ENCODE measurements around the gene ROR2. TPM values are rescaled to one million over a fixed set of nuclear protein-coding genes. Genes with fewer than 3 reads are reported as not detected.
"Not testable (repeated sequence)": the region's sequence is repeated elsewhere in the genome, so short reads cannot be mapped to it uniquely, and the experiment has no call there.

Gene ROR2
- total RNA-seq, 1 experiment from 2014 or later, result 0.66 TPM

DNA sequence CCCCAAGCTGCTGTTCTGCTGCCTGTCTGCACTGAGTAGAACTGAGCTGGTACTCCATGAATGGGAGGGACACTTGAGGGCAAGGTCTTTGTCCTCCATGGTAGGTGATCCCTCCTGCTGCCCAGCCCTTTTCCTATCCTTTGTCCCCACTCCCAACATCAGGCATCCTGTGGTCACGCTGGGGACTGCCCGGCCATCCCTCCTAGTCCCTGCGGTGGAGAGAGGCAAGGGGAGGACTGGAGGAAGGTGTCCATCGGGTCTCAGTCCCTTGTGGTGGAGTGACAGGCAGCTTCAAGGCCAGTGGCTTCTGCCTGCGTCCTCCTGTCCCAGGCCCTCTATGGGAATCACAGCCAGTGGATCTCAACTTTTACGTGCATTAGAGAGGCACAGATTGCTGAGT, 25.9 kb downstream of the ROR2 start:
- Histone ChIP-seq H3K4me3 (no peak overlapping the region), H3K27ac (no peak overlapping the region), H3K36me3 (no peaks in the 10 kb centered on the region), H3K27me3 (replicated peaks) (no peaks in the 10 kb centered on the region), H3K4me1 (replicated peaks) (no peaks in the 10 kb centered on the region; the same call in 1 of the 2 replicates), H3K9me3 (replicated peaks) (no peaks in the 10 kb centered on the region)
- DNase-seq (ENCODE audit: low read depth in 1 of 2, low spot score in 2 of 2), result no peak

DNA sequence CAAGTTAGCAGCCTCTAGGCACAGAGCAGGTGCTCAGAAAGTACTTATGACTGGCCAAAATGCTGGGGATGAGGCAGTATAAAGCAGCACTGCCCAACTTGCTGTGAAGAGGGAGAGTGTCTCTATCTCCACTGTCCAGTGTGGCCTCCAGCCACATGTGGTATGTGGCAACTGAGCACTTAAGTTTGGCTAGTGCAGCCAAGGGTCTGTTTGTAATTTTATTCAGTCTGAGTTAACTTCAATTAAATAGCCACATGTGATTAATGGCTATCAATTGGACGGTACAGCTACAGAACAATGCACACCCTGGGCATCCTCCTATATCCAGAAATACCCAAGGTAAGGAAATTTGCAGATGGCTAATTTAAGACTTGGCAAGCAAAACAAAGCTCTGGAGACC, 26.9 kb downstream of the ROR2 start:
- Histone ChIP-seq H3K4me1 (replicated peaks) (no peaks in the 10 kb centered on the region; the same call in 1 of the 2 replicates), H3K27ac (no peak overlapping the region), H3K9me3 (replicated peaks) (no peaks in the 10 kb centered on the region), H3K4me3 (no peak overlapping the region), H3K36me3 (no peaks in the 10 kb centered on the region), H3K27me3 (replicated peaks) (no peaks in the 10 kb centered on the region)
- DNase-seq (ENCODE audit: low read depth in 1 of 2, low spot score in 2 of 2), result no peak

DNA sequence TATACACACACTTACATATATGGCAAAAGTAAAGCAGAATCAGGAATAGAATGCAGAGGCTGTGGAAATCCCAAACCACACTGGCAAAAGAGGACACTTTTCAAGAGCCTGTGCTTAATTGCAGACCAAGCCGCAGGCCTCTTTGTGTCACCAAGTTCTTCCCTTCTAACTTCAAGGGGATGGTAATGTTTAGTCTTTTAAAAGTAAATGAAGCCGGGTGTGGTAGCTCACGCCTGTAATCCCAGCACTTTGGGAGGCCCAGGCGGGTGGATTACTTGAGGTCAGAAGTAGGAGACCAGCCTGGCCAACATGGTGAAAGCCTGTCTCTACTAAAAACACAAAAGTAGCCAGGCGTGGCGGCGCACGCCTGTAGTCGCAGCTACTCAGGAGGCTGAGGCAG, 28.7 kb downstream of the ROR2 start:
- no peaks in the 10 kb centered on the region for H3K9me3 ChIP-seq (replicated peaks)
- DNase-seq (ENCODE audit: low read depth in 1 of 2, low spot score in 2 of 2), result no peak
- H3K4me1 ChIP-seq (replicated peaks), result no peaks in the 10 kb centered on the region; the same call in 1 of the 2 replicates
- no peak overlapping the region for H3K4me3 ChIP-seq
- no peaks in the 10 kb centered on the region for H3K36me3 ChIP-seq
- no peak overlapping the region for H3K27ac ChIP-seq
- H3K27me3 ChIP-seq (replicated peaks), result no peaks in the 10 kb centered on the region

DNA sequence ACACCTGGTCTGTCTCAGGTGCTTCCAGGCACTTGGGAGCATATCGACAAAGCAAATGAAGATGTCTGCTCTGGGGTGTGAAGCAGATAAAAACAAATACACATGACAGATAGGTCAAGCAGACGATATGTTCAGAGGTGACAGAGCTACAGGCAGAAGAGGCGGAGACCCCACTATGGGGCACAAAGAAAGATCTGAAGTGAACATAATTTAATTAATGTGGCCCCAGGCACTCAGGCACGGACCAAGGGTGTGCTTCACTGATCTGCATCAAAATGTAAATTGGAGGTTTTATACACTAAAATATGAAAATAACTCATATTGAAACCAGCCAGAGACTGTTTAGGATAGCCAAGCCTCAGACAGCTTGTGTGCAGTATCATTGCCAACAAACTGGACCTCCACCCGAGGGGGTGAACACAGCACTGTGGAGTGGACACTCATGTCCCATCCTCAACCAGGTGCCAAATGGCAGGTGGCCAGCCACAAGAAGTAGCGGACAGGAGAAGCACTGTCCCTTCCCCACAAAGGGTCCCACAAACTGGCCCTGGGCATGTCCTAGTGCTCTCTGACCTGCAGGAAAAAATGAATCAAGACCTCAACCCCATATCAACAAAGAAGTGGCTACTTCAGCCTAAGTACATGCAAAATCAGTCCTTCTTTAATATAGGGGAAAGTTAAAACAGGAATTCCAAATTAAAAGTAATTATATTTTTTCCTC, 29.2 kb downstream of the ROR2 start:
- no peak for DNase-seq (ENCODE audit: low read depth in 1 of 2, low spot score in 2 of 2)
- Histone ChIP-seq H3K36me3 (no peaks in the 10 kb centered on the region), H3K27ac (no peak overlapping the region), H3K9me3 (replicated peaks) (no peaks in the 10 kb centered on the region), H3K4me1 (replicated peaks) (no peaks in the 10 kb centered on the region; the same call in 1 of the 2 replicates), H3K4me3 (no peak overlapping the region), H3K27me3 (replicated peaks) (no peaks in the 10 kb centered on the region; the same call in 1 of the 2 replicates)

DNA sequence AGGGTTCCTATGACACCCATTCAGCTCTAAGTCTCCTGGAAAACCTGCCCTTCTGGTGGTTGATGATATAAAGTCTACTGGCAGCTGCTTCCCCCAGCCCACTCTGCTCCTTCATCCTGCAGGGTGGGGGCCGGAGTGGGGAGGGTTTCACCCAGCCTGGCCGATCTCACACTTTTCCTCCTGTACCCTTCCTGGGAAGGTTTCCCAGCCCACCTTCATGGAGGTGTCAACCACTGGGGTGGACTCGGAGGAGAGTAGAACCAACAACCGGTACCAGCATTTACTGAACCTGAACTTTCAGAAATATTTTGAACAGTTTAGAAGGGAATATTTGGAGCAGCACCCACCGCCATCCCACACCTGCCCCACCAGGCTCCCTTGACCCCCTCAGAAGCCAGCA, 30.4 kb downstream of the ROR2 start:
- H3K4me1 ChIP-seq (replicated peaks), result no peaks in the 10 kb centered on the region; the same call in 1 of the 2 replicates
- no peak overlapping the region for H3K27ac ChIP-seq
- H3K4me3 ChIP-seq, result no peak overlapping the region
- no peaks in the 10 kb centered on the region; the same call in 1 of the 2 replicates for H3K27me3 ChIP-seq (replicated peaks)
- H3K9me3 ChIP-seq (replicated peaks), result no peaks in the 10 kb centered on the region
- no peak for DNase-seq (ENCODE audit: low read depth in 1 of 2, low spot score in 2 of 2)
- H3K36me3 ChIP-seq, result no peaks in the 10 kb centered on the region

DNA sequence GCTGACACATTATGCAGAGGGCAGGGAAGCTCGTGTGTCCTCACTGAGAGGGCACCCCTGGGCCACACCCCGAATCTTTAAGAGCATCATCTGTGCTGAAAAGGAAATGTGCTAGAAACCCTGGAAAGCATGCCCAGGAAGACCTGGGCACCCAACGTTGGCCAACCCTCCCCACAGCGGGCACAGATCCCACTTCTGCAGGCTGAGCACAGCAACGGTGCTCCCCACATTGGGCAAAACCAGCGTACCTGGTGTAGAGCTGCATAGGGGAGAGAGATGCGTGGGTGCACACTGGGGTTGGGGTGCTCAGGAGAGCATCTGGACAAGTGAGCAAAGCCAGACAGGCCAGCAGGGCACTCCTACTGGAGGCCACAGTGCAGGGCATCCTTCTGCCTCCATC, 32.6 kb downstream of the ROR2 start:
- H3K9me3 ChIP-seq (replicated peaks), result no peaks in the 10 kb centered on the region
- no peaks in the 10 kb centered on the region for H3K36me3 ChIP-seq
- no peak overlapping the region for H3K27ac ChIP-seq
- DNase-seq (ENCODE audit: low read depth in 1 of 2, low spot score in 2 of 2), result no peak
- H3K4me1 ChIP-seq (replicated peaks), result no peaks in the 10 kb centered on the region
- H3K27me3 ChIP-seq (replicated peaks), result no peaks in the 10 kb centered on the region; the same call in 1 of the 2 replicates
- H3K4me3 ChIP-seq, result no peak overlapping the region

DNA sequence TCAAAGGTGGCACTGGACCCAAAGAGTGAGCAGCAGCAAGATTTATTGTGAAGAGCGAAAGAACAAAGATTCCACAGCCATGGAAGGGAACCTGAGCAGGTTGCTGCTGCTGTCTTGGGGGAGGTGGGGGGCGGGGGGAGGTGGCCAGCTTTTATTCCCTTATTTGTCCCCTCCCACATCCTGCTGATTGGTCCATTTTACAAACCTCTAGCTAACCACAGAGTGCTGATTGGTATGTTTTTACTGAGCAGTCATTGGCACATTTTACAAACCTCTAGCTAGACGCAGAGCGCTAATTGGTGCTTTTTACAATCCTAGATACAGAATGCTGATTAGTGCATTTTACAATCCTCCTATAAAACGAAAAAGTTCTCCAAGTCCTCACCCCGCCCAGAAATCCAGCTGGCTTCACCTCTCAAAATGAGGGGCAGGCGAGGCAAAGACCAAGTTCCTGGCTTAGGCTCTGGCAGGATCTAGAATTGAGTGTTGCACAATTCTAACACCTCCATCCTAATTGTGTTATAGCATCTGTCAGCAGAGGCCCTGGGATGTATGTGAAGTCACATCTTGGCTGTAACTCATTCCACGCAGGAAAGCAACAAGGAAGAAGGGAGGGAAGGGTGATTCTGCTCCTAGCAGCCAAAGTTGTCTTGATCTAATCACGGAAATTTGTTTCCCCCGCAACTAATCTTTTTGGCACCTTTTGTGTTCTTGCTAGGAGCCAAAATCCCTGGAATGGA, 34.3 kb downstream of the ROR2 start:
- Histone ChIP-seq H3K9me3 (replicated peaks) (no peaks in the 10 kb centered on the region), H3K27me3 (replicated peaks) (no peaks in the 10 kb centered on the region; the same call in 1 of the 2 replicates), H3K4me1 (replicated peaks) (no peaks in the 10 kb centered on the region), H3K36me3 (no peaks in the 10 kb centered on the region), H3K4me3 (no peak overlapping the region), H3K27ac (no peak overlapping the region)
- no peak for DNase-seq (ENCODE audit: low read depth in 1 of 2, low spot score in 2 of 2)

DNA sequence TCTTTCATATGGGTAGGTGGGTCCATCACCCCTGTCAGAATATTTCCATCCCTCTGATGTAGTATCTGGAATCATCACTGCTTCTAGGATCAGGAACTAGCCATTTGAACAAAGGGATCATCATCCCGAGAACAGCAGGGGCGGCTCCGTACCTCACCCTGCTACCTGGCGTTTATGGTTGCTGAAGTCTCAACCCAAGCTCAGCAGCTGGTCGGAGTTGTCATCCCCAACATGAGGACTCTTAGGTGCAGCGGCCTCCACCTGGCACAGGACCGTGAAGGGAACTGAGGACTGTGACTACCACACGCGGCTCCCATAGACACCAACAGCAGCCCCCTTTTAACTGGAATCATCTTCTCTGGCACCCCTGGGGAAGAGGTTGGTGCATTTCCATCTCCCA, 35.1 kb downstream of the ROR2 start:
- Histone ChIP-seq H3K4me3 (no peak overlapping the region), H3K27me3 (replicated peaks) (no peaks in the 10 kb centered on the region; the same call in 1 of the 2 replicates), H3K9me3 (replicated peaks) (no peaks in the 10 kb centered on the region), H3K36me3 (no peaks in the 10 kb centered on the region), H3K4me1 (replicated peaks) (no peaks in the 10 kb centered on the region), H3K27ac (no peak overlapping the region)
- no peak for DNase-seq (ENCODE audit: low read depth in 1 of 2, low spot score in 2 of 2)

DNA sequence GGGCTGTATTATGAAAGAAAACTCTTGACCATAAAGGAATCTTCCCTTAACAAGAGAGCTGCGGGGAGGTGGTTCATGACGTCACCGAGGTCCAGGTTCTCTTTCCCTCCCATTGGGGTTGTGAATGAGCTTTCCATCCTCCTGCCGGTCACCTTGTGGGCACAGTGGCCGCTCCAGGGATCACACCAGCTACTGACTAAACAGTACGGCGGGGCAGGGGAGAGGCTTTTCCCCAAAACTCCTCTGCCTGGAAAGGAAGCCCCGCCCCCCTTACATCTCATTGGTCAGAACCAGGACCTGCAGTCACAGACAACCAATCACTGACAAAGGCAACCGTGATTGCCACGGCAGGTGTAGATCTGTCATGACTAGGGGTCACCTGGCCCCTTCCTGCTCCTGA, 35.6 kb downstream of the ROR2 start:
- no peak overlapping the region for H3K4me3 ChIP-seq
- no peaks in the 10 kb centered on the region; the same call in 1 of the 2 replicates for H3K27me3 ChIP-seq (replicated peaks)
- no peaks in the 10 kb centered on the region for H3K4me1 ChIP-seq (replicated peaks)
- no peaks in the 10 kb centered on the region for H3K9me3 ChIP-seq (replicated peaks)
- no peaks in the 10 kb centered on the region for H3K36me3 ChIP-seq
- no peak for DNase-seq (ENCODE audit: low read depth in 1 of 2, low spot score in 2 of 2)
- H3K27ac ChIP-seq, result no peak overlapping the region

DNA sequence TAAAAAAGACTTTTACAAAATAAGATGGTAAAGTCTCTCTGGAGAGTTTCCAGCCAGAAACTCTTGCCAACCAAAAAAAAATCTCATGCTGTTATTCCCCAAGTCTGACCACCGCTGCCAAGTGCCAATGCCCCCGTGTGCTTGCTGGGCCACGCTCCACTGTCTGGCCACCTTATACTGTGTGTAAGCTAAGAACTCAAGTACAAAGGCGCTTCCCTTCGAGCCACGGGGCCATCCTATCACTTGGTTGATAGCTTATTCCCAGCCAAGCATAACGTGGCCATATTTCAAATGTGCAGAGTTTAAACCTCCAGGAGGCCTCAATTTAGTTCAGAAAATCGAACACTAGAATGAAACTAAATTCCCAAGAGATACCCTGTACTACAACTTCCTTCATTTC, 36.0 kb downstream of the ROR2 start:
- H3K27ac ChIP-seq, result no peak overlapping the region
- H3K4me3 ChIP-seq, result no peak overlapping the region
- H3K36me3 ChIP-seq, result no peaks in the 10 kb centered on the region
- H3K4me1 ChIP-seq (replicated peaks), result no peaks in the 10 kb centered on the region
- no peaks in the 10 kb centered on the region for H3K9me3 ChIP-seq (replicated peaks)
- H3K27me3 ChIP-seq (replicated peaks), result no peaks in the 10 kb centered on the region; the same call in 1 of the 2 replicates
- no peak for DNase-seq (ENCODE audit: low read depth in 1 of 2, low spot score in 2 of 2)

DNA sequence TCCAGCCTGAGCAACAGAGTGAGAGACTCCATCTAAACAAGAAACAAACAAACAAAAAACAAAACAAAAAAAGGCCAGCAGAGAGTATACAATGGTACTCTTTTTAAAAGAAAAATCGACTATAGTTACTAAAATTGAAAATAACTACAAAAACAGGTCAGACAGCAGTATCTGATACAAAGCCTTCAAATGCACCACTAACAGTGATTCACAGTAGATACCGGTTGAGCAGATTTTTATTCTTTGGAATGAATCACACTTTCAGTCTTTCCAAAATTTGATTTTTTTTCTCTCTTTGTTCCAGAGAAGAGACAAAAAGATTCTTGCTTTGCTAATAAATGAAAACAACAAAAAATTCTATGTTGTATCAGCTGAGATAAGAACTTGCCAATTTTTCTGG, 36.9 kb downstream of the ROR2 start:
- no peaks in the 10 kb centered on the region for H3K4me1 ChIP-seq (replicated peaks)
- no peaks in the 10 kb centered on the region for H3K36me3 ChIP-seq
- H3K27me3 ChIP-seq (replicated peaks), result no peaks in the 10 kb centered on the region; the same call in 1 of the 2 replicates
- H3K4me3 ChIP-seq, result no peak overlapping the region
- no peak overlapping the region for H3K27ac ChIP-seq
- no peak for DNase-seq (ENCODE audit: low read depth in 1 of 2, low spot score in 2 of 2)
- H3K9me3 ChIP-seq (replicated peaks), result no peaks in the 10 kb centered on the region

DNA sequence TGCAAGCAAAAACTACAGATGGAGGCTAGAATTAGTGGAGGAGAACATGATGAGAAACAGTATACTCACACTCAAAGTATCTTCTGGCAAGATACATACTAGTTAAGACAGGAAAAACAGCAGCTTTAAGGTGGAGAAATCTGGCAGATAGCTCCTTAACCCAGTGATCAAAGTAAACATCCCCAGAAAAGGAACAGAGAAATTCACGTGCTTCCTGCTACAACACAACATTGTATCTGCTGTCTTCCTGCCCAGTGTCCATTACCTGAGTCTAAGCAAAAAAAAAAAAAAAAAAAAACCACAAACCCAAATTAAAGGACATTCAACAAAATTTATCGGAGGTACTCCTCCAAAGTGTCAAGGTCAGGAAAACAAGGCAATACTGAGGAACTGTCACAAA, 38.4 kb downstream of the ROR2 start:
- Histone ChIP-seq H3K27ac (no peak overlapping the region), H3K27me3 (replicated peaks) (no peaks in the 10 kb centered on the region; the same call in 1 of the 2 replicates), H3K36me3 (no peaks in the 10 kb centered on the region), H3K4me1 (replicated peaks) (no peaks in the 10 kb centered on the region), H3K9me3 (replicated peaks) (no peaks in the 10 kb centered on the region), H3K4me3 (no peak overlapping the region)
- no peak for DNase-seq (ENCODE audit: low read depth in 1 of 2, low spot score in 2 of 2)

DNA sequence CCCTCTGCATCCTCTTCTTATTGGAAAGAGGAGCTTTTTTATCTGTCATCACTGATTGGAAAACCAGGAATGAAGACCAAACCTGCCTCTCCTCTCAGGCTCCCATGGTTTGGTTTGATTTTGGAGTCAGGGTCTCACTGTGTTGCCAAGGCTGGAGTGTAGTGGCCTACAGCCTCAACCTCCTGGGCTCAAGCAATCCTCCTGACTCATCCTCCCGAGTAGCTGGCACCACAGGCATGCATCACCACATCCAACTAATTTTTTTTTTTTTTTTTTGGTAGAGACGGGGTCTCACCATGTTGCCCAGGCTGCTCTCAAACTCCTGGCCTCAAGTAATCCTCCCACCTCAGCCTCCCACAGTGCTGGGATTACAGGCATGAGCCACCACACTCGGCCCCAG, 40.8 kb downstream of the ROR2 start:
- DNase-seq (ENCODE audit: low read depth in 1 of 2, low spot score in 2 of 2); H3K27me3 ChIP-seq (replicated peaks); H3K9me3 ChIP-seq (replicated peaks); H3K36me3 ChIP-seq; H3K27ac ChIP-seq; H3K4me3 ChIP-seq; H3K4me1 ChIP-seq (replicated peaks): not testable (repeated sequence)

DNA sequence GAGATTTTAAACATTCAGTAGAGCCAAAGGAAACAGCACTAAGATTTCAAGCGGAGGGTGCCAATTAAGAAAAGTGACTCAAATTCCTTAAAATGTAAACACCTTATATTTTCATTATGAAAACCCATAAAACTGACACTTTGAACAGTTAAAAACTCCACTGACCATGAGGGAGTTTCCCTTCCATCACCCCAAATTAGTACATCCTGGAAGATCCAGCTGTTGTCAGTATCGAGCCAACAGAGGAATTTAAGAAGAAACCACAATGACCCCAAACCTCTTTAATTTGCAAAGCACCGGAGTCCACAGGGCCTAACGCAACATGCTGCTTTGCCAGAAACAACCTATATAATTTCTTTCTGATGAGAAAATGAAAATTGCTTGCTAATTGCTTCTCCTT, 41.3 kb downstream of the ROR2 start:
- H3K4me3 ChIP-seq, result no peak overlapping the region
- no peak overlapping the region for H3K27ac ChIP-seq
- no peaks in the 10 kb centered on the region for H3K27me3 ChIP-seq (replicated peaks)
- no peaks in the 10 kb centered on the region for H3K9me3 ChIP-seq (replicated peaks)
- no peak for DNase-seq (ENCODE audit: low read depth in 1 of 2, low spot score in 2 of 2)
- H3K4me1 ChIP-seq (replicated peaks), result no peaks in the 10 kb centered on the region
- no peaks in the 10 kb centered on the region for H3K36me3 ChIP-seq
